ENCODE results near the gene MCC. TPM values are rescaled to one million over a fixed set of nuclear protein-coding genes. Genes with fewer than 3 reads are reported as not detected.

The MCC gene
- total RNA-seq, 1 donor from 2014 or later: 2.5 TPM

- H3F3A ChIP-seq (ENCODE audit: low read depth): peaks cover 6% of the 10 kb centered on the region
- peak overlapping the region; percentile 99 for H2AFZ ChIP-seq (replicated peaks)
- Mint-ChIP-seq H3K9me3 (peaks cover 21% of the 10 kb centered on the region), H3K4me1 (no peaks in the 10 kb centered on the region), H3K4me3 (peak overlapping the region; percentile 91), H3K36me3 (peaks cover 3% of the 10 kb centered on the region), H3K27me3 (ENCODE audit: insufficient read depth, low read depth) (peaks cover 10% of the 10 kb centered on the region), H3K27ac (no peak overlapping the region)
- no peaks in the 10 kb centered on the region for H3K79me2 ChIP-seq (ENCODE audit: low read depth)
- TF ChIP-seq EZH2phosphoT487 (IDR thresholded peaks at IDR 0.05): no peak
- TF ChIP-seq EZH2 (IDR thresholded peaks at IDR 0.05): peak; percentile 66
- peak; percentile 12 for TF ChIP-seq CTCF (IDR thresholded peaks at IDR 0.05)
- peak overlapping the region; percentile 76 for H3K4me3 ChIP-seq
- no peak overlapping the region for H3K9ac ChIP-seq
- peaks cover 5% of the 10 kb centered on the region for H3K4me1 ChIP-seq
- H4K20me1 ChIP-seq (ENCODE audit: low read depth): no peaks in the 10 kb centered on the region
- peaks cover 39% of the 10 kb centered on the region for H3K27me3 ChIP-seq
- H3K4me2 ChIP-seq: peak overlapping the region; percentile 93
- H3K36me3 ChIP-seq: no peaks in the 10 kb centered on the region
- peaks cover 11% of the 10 kb centered on the region for H3K9me3 ChIP-seq (ENCODE audit: low read depth)
- DNase-seq (ENCODE audit: low spot score): peak; percentile 42
- H3K27ac ChIP-seq: no peak overlapping the region
Measured at GRCh38 chr5:113487416-113487780, 855 bp downstream of the MCC start.

- no peak overlapping the region for H3K27ac ChIP-seq
- no peaks in the 10 kb centered on the region for H3K27me3 Mint-ChIP-seq (ENCODE audit: insufficient read depth, low read depth)
- no peaks in the 10 kb centered on the region for H4K20me1 ChIP-seq (ENCODE audit: low read depth)
- H3F3A ChIP-seq (ENCODE audit: low read depth): no peaks in the 10 kb centered on the region
- peaks cover 1% of the 10 kb centered on the region for H3K27me3 ChIP-seq
- no peaks in the 10 kb centered on the region for H3K79me2 ChIP-seq (ENCODE audit: low read depth)
- H3K36me3 ChIP-seq: no peaks in the 10 kb centered on the region
- H3K9me3 Mint-ChIP-seq: peaks cover 3% of the 10 kb centered on the region
- no peak for DNase-seq (ENCODE audit: low spot score)
- TF ChIP-seq EZH2phosphoT487 (IDR thresholded peaks at IDR 0.05) (no peak), EZH2 (IDR thresholded peaks at IDR 0.05) (no peak), CTCF (IDR thresholded peaks at IDR 0.05) (no peak)
- H3K9ac ChIP-seq: no peak overlapping the region
- peaks cover 8% of the 10 kb centered on the region for H3K4me1 ChIP-seq
- no peaks in the 10 kb centered on the region for H3K4me1 Mint-ChIP-seq
- H3K27ac Mint-ChIP-seq: no peak overlapping the region
- H3K9me3 ChIP-seq (ENCODE audit: low read depth): no peaks in the 10 kb centered on the region
- no peaks in the 10 kb centered on the region for H3K36me3 Mint-ChIP-seq
- no peak overlapping the region for H3K4me3 ChIP-seq
- H2AFZ ChIP-seq (replicated peaks): no peak overlapping the region
- no peak overlapping the region for H3K4me3 Mint-ChIP-seq
- no peak overlapping the region for H3K4me2 ChIP-seq
Measured at GRCh38 chr5:113480243-113480642, 8.0 kb downstream of the MCC start.

GRCh38 chr5:113478691-113479090, 9.6 kb downstream of the MCC start:
- Mint-ChIP-seq H3K36me3 (no peaks in the 10 kb centered on the region), H3K9me3 (peaks cover 3% of the 10 kb centered on the region), H3K4me1 (no peaks in the 10 kb centered on the region), H3K27me3 (ENCODE audit: insufficient read depth, low read depth) (peaks cover 2% of the 10 kb centered on the region), H3K4me3 (no peak overlapping the region), H3K27ac (no peak overlapping the region)
- Histone ChIP-seq H3K36me3 (no peaks in the 10 kb centered on the region), H3K27ac (no peak overlapping the region), H2AFZ (replicated peaks) (no peak overlapping the region), H3K4me3 (no peak overlapping the region), H3K27me3 (no peaks in the 10 kb centered on the region), H3K9ac (no peak overlapping the region), H4K20me1 (ENCODE audit: low read depth) (no peaks in the 10 kb centered on the region), H3F3A (ENCODE audit: low read depth) (no peaks in the 10 kb centered on the region), H3K79me2 (ENCODE audit: low read depth) (no peaks in the 10 kb centered on the region), H3K9me3 (ENCODE audit: low read depth) (no peaks in the 10 kb centered on the region), H3K4me1 (peaks cover 16% of the 10 kb centered on the region), H3K4me2 (no peak overlapping the region)
- no peak for DNase-seq (ENCODE audit: low spot score)
- TF ChIP-seq EZH2 (IDR thresholded peaks at IDR 0.05) (no peak), EZH2phosphoT487 (IDR thresholded peaks at IDR 0.05) (no peak), CTCF (IDR thresholded peaks at IDR 0.05) (no peak)
